DND-41 (cell line): ENCODE measurements around the gene INPP5A.

Experiments used
- CTCF ChIP-seq: IDR thresholded peaks from 2 replicates; pipeline ENCODE4 v1.5.1; 2012; ENCODE audit warnings: borderline replicate concordance, low read length, moderate library complexity, mild to moderate bottlenecking; ENCODE audit not compliant: poor library complexity, severe bottlenecking; ENCODE audit errors: extremely low read depth
- EZH2 ChIP-seq: IDR thresholded peaks from 3 replicates; pipeline ENCODE4 v1.6.1; 2012; ENCODE audit warnings: borderline replicate concordance, low read depth, mild to moderate bottlenecking, moderate library complexity, low read length, inconsistent platforms; ENCODE audit not compliant: severe bottlenecking

- TF ChIP-seq CTCF (no peak), EZH2 (no peak)
Observed at GRCh38 chr10:132728741-132729140, 191.2 kb downstream of the INPP5A start.
